GM23338 (cell line): ENCODE data around the gene CYTH1. TPM values are rescaled to one million over a fixed set of nuclear protein-coding genes. Genes with fewer than 3 reads are reported as not detected.

Experiments used
- ATAC-seq: fragments of 200-7000 bp; cut with Tn5 transposase; 3 replicates; pipeline ENCODE4 v1.9.1; 2020
- DNase-seq: peaks from one replicate; pipeline ENCODE4 v3.0.0-alpha.2; 2015; ENCODE audit warnings: low spot score
- H2AFZ ChIP-seq: fragments of 200-600 bp; sonication (generic); 2 replicates; pipeline ENCODE4 v1.8.0; 2016; ENCODE audit warnings: antibody characterized with exemption, mild to moderate bottlenecking, moderate library complexity
- H3F3A ChIP-seq: fragments of 200-600 bp; sonication (generic); replicated peaks from 2 replicates; pipeline ENCODE4 v1.8.0; 2017; ENCODE audit warnings: antibody characterized with exemption, mixed run types, low read depth
- H3K27ac ChIP-seq: fragments of 200-600 bp; sonication (generic); 2 replicates; pipeline ENCODE4 v1.6.1; 2016; ENCODE audit warnings: low read depth
- H3K27me3 ChIP-seq: fragments of 200-600 bp; sonication (generic); 2 replicates; pipeline ENCODE4 v1.8.0; 2016; ENCODE audit warnings: mild to moderate bottlenecking, mixed run types, moderate library complexity; ENCODE audit not compliant: insufficient read depth
- H3K36me3 ChIP-seq: fragments of 200-600 bp; sonication (generic); 2 replicates; pipeline ENCODE4 v1.8.0; 2016; ENCODE audit warnings: mild to moderate bottlenecking; ENCODE audit not compliant: insufficient read depth
- H3K4me1 ChIP-seq: fragments of 200-600 bp; sonication (generic); 2 replicates; pipeline ENCODE4 v1.8.0; 2016; ENCODE audit warnings: mild to moderate bottlenecking, moderate library complexity; ENCODE audit not compliant: insufficient read depth
- H3K4me2 ChIP-seq: fragments of 200-600 bp; sonication (generic); 2 replicates; pipeline ENCODE4 v1.7.1; 2017; ENCODE audit warnings: mixed run types
- H3K4me3 ChIP-seq: fragments of 200-600 bp; sonication (generic); 2 replicates; pipeline ENCODE4 v1.6.1; 2016; ENCODE audit warnings: mixed run types
- H3K79me2 ChIP-seq: fragments of 200-600 bp; sonication (generic); replicated peaks from 2 replicates; pipeline ENCODE4 v1.8.0; 2017; ENCODE audit warnings: mild to moderate bottlenecking; ENCODE audit not compliant: insufficient read depth
- H3K9me2 ChIP-seq: fragments of 200-600 bp; sonication (generic); 2 replicates; pipeline ENCODE4 v1.8.0; 2017; ENCODE audit not compliant: insufficient read depth
- H4K20me1 ChIP-seq: fragments of 200-600 bp; sonication (generic); replicated peaks from 2 replicates; pipeline ENCODE4 v1.8.0; 2017; ENCODE audit warnings: mild to moderate bottlenecking; ENCODE audit not compliant: insufficient read depth
- H3K27ac Mint-ChIP-seq: 2 replicates; pipeline ENCODE4 v1.8.0; 2020; ENCODE audit warnings: inconsistent platforms, mild to moderate bottlenecking, moderate library complexity, mixed read lengths
- H3K27me3 Mint-ChIP-seq: 3 replicates; pipeline ENCODE4 v1.8.0; 2022; ENCODE audit warnings: low read depth, mild to moderate bottlenecking, moderate library complexity, mixed read lengths, inconsistent platforms; ENCODE audit not compliant: insufficient read depth, poor library complexity
- H3K36me3 Mint-ChIP-seq: 3 replicates; pipeline ENCODE4 v1.8.0; 2021; ENCODE audit warnings: low read depth, mild to moderate bottlenecking, inconsistent platforms, moderate library complexity, mixed read lengths
- H3K4me1 Mint-ChIP-seq: 3 replicates; pipeline ENCODE4 v1.8.0; 2020; ENCODE audit warnings: mild to moderate bottlenecking, inconsistent platforms, mixed read lengths
- H3K4me3 Mint-ChIP-seq: 3 replicates; pipeline ENCODE4 v1.8.0; 2021; ENCODE audit warnings: moderate library complexity, mild to moderate bottlenecking, inconsistent platforms, mixed read lengths
- H3K9me3 Mint-ChIP-seq: 3 replicates; pipeline ENCODE4 v1.8.0; 2020; ENCODE audit warnings: moderate library complexity, mild to moderate bottlenecking, inconsistent platforms, mixed read lengths
- CREB1 ChIP-seq: fragments of 250-450 bp; sonication (Bioruptor Pico); IDR thresholded peaks from 2 replicates; pipeline ENCODE4 v1.5.0; 2020; ENCODE audit warnings: low read depth, mild to moderate bottlenecking, moderate library complexity
- CTCF ChIP-seq, 2 experiments: fragments of 200-600 bp in 1 of 2; sonication (generic) in 1 of 2; conservative IDR thresholded peaks; 2 replicates each; pipeline versions ENCODE4 v1.5.1 to v1.6.1; 2016 to 2017; ENCODE audit warnings: antibody characterized with exemption in 2 of 2, low read depth in 2 of 2, mild to moderate bottlenecking in 2 of 2, moderate library complexity in 1 of 2
- EZH2 ChIP-seq: fragments of 200-600 bp; sonication (generic); IDR thresholded peaks from one replicate; pipeline ENCODE4 v1.8.0; 2017; ENCODE audit warnings: antibody characterized with exemption, mild to moderate bottlenecking, low read depth; ENCODE audit not compliant: unreplicated experiment
- EZH2phosphoT487 ChIP-seq: fragments of 200-600 bp; sonication (generic); IDR thresholded peaks from one replicate; pipeline ENCODE4 v1.8.1; 2018; ENCODE audit warnings: antibody characterized with exemption; ENCODE audit not compliant: unreplicated experiment
- JUNB ChIP-seq: IDR thresholded peaks from one replicate; pipeline ENCODE4 v1.6.1; 2016; ENCODE audit warnings: antibody characterized with exemption; ENCODE audit not compliant: unreplicated experiment
- NANOG ChIP-seq: IDR thresholded peaks from 2 replicates; pipeline ENCODE4 v1.6.1; 2016; ENCODE audit warnings: antibody characterized with exemption, borderline replicate concordance
- POLR2AphosphoS5 ChIP-seq: IDR thresholded peaks from 2 replicates; pipeline ENCODE4 v1.6.1; 2016; ENCODE audit warnings: antibody characterized with exemption, low read depth
- REST ChIP-seq: IDR thresholded peaks from one replicate; pipeline ENCODE4 v1.6.1; 2018; ENCODE audit warnings: antibody characterized with exemption; ENCODE audit not compliant: unreplicated experiment
- STAT1 ChIP-seq: IDR thresholded peaks from one replicate; pipeline ENCODE4 v1.6.1; 2016; ENCODE audit warnings: antibody characterized with exemption; ENCODE audit not compliant: unreplicated experiment
- ZNF114 ChIP-seq: fragments of 250-450 bp; sonication (Bioruptor Pico); IDR thresholded peaks from 2 replicates; pipeline ENCODE4 v1.5.0; 2020; ENCODE audit warnings: mild to moderate bottlenecking, moderate library complexity
- ZNF331 ChIP-seq: fragments of 250-450 bp; sonication (Bioruptor Pico); IDR thresholded peaks from 2 replicates; pipeline ENCODE4 v1.5.0; 2020; ENCODE audit warnings: low read depth, mild to moderate bottlenecking, moderate library complexity
- ZNF462 ChIP-seq: fragments of 250-450 bp; sonication (Bioruptor Pico); IDR thresholded peaks from 2 replicates; pipeline ENCODE4 v1.5.0; 2020; ENCODE audit warnings: mild to moderate bottlenecking, moderate library complexity
- polyA plus RNA-seq: library from polyadenylated mRNA; unstranded; fragments of >200 nt; fragmentation: Nextera tagmentation; extraction: Ambion mirVana; gene quantifications from 2 replicates; pipeline ENCODE4 v1.2.1, GENCODE V29; 2016
- total RNA-seq: library from RNA; depleted of rRNA; stranded (reverse); fragments of >200 nt; shearing (Covaris generic); gene quantifications from 2 replicates; pipeline ENCODE4 v1.2.3, GENCODE V29; 2014
- TF ChIP-seq, protein P1 (sequence below): IDR thresholded peaks from 2 replicates; pipeline ENCODE4 v1.6.1; 2016; ENCODE audit warnings: antibody characterized with exemption

Gene CYTH1
- total and polyA plus RNA-seq, 2 experiments from 2014 or later = 13.8 to 14.5 TPM

GRCh38 chr17:78789663-78790181 lies 7.6 kb upstream of the CYTH1 start:
- Mint-ChIP-seq H3K4me3 (no peak overlapping the region), H3K27me3 (peaks cover 4% of the 10 kb centered on the region), H3K27ac (no peak overlapping the region), H3K4me1 (peaks cover 7% of the 10 kb centered on the region; the same call in 2 of the 3 replicates), H3K9me3 (no peaks in the 10 kb centered on the region), H3K36me3 (peaks cover 22% of the 10 kb centered on the region)
- Histone ChIP-seq H4K20me1 (no peaks in the 10 kb centered on the region), H3K27ac (no peak overlapping the region), H3K9me2 (no peaks in the 10 kb centered on the region), H3K4me1 (peaks cover 6% of the 10 kb centered on the region), H3K36me3 (no peaks in the 10 kb centered on the region; the same call in 1 of the 2 replicates), H3K4me2 (no peak overlapping the region), H3K27me3 (no peaks in the 10 kb centered on the region), H2AFZ (no peak overlapping the region), H3K4me3 (no peak overlapping the region), H3K79me2 (no peaks in the 10 kb centered on the region), H3F3A (no peaks in the 10 kb centered on the region)
- DNase-seq (no peak), ATAC-seq (no peak)
- no peak for TF ChIP-seq CREB1
- TF ChIP-seq ZNF331 = no peak
- TF ChIP-seq JUNB = no peak
- TF ChIP-seq EZH2phosphoT487 = no peak
- TF ChIP-seq ZNF114 (CRISPR knock-in tag) = no peak
- no peak for TF ChIP-seq NANOG
- no peak for TF ChIP-seq EZH2
- no peak for TF ChIP-seq CTCF (conservative IDR thresholded peaks at IDR 0.05; ENCODE audit: low read depth in 2 of 2)
- TF ChIP-seq, protein P1, sequence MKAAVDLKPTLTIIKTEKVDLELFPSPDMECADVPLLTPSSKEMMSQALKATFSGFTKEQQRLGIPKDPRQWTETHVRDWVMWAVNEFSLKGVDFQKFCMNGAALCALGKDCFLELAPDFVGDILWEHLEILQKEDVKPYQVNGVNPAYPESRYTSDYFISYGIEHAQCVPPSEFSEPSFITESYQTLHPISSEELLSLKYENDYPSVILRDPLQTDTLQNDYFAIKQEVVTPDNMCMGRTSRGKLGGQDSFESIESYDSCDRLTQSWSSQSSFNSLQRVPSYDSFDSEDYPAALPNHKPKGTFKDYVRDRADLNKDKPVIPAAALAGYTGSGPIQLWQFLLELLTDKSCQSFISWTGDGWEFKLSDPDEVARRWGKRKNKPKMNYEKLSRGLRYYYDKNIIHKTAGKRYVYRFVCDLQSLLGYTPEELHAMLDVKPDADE = no peak
- TF ChIP-seq ZNF462 = no peak
- TF ChIP-seq REST = no peak
- no peak for TF ChIP-seq POLR2AphosphoS5
- TF ChIP-seq STAT1 = no peak
